GM18511 (cell line): ENCODE measurements around the gene RUFY3.
"Not testable (repeated sequence)": the region's sequence is repeated elsewhere in the genome, so short reads cannot be mapped to it uniquely, and the experiment has no call there.

Experiments
- ATAC-seq: cut with Tn5 transposase; IDR thresholded peaks from one replicate; pipeline ENCODE4 v1.9.1; 2021; ENCODE audit warnings: mild to moderate bottlenecking, moderate library complexity; ENCODE audit not compliant: unreplicated experiment

Gene RUFY3

GRCh38 chr4:70734971-70735370 lies 13.2 kb downstream of the RUFY3 start:
- ATAC-seq = peak; percentile 25

- ATAC-seq = not testable (repeated sequence)
Observed at GRCh38 chr4:70735915-70736314, 14.2 kb downstream of the RUFY3 start.

- no peak for ATAC-seq
Observed at GRCh38 chr4:70737006-70737405, 15.2 kb downstream of the RUFY3 start.

- ATAC-seq = no peak
Observed at GRCh38 chr4:70737409-70737808, 15.6 kb downstream of the RUFY3 start.

GRCh38 chr4:70739496-70740337 lies 18.0 kb downstream of the RUFY3 start:
- no peak for ATAC-seq

- ATAC-seq = no peak
Observed at GRCh38 chr4:70741867-70742658, 20.3 kb downstream of the RUFY3 start.

- ATAC-seq = no peak
Observed at GRCh38 chr4:70743731-70744130, 22.0 kb downstream of the RUFY3 start.

- no peak for ATAC-seq
Observed at GRCh38 chr4:70746179-70746839, 24.5 kb downstream of the RUFY3 start.

- no peak for ATAC-seq
Observed at GRCh38 chr4:70747874-70748273, 26.1 kb downstream of the RUFY3 start.

GRCh38 chr4:70749313-70749712 lies 27.5 kb downstream of the RUFY3 start:
- ATAC-seq = peak; percentile 88

- ATAC-seq = no peak
Observed at GRCh38 chr4:70752236-70752635, 30.5 kb downstream of the RUFY3 start.

- no peak for ATAC-seq
Observed at GRCh38 chr4:70753630-70754029, 31.9 kb downstream of the RUFY3 start.

GRCh38 chr4:70754470-70754869 lies 32.7 kb downstream of the RUFY3 start:
- ATAC-seq = peak; percentile 76

GRCh38 chr4:70754990-70755688 lies 33.4 kb downstream of the RUFY3 start:
- peak; percentile 54 for ATAC-seq

- no peak for ATAC-seq
Observed at GRCh38 chr4:70759126-70759525, 37.4 kb downstream of the RUFY3 start.

GRCh38 chr4:70759627-70760026 lies 37.9 kb downstream of the RUFY3 start:
- ATAC-seq = no peak

GRCh38 chr4:70760662-70761061 lies 38.9 kb downstream of the RUFY3 start:
- ATAC-seq = no peak

- no peak for ATAC-seq
Observed at GRCh38 chr4:70761276-70761816, 39.6 kb downstream of the RUFY3 start.

- no peak for ATAC-seq
Observed at GRCh38 chr4:70765368-70765767, 43.6 kb downstream of the RUFY3 start.

GRCh38 chr4:70768301-70768948 lies 46.7 kb downstream of the RUFY3 start:
- no peak for ATAC-seq
